Mammary epithelial cell (primary cell): ENCODE measurements around the gene ARHGEF28.

ENCODE experiments used
- CTCF ChIP-seq, 2 donors: IDR thresholded peaks in 1 of 2; conservative IDR thresholded peaks in 1 of 2; 2 replicates each; pipeline ENCODE4 v1.5.1; 2011 to 2012; ENCODE audit warnings: inconsistent platforms in 2 of 2, low read length in 2 of 2, mild to moderate bottlenecking in 2 of 2, control low read depth in 1 of 2, low read depth in 1 of 2; ENCODE audit not compliant: insufficient read depth in 1 of 2; ENCODE audit errors: extremely low read depth in 1 of 2
- EZH2 ChIP-seq: IDR thresholded peaks from 2 replicates; pipeline ENCODE4 v1.6.1; 2012; ENCODE audit warnings: low read length, inconsistent platforms, borderline replicate concordance

DNA sequence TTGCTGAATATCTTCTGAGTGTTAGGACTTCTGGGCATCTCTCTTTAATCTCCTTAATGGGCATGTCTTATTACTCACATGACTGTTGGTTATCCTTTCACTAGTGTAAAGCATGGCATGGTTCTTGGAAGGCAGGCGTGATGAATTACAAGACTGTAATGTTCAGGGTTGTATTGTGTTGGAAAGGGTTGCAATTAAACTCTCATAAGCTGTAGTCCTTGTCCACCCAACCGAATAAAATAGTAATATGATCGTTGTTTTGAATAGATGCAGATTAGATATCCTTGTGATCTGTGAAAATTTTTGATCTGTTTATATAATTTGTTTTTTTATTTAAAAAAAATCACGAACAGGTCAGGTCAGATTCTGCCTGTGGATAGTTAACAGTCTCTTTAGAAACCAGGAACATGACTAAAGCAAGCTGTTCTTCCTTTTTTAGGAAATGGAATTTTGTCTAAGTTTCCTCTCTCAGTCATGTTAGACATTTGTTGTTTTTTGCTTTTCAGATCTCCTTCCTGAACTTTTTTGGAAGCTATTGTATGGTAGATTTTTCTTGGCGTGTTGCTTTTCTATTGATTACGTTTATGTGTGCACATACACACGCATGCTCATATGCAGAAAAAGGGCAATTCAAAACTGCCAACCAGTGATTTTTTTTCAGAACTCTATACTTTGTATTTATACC, 121.8 kb downstream of the ARHGEF28 start:
- no peak for TF ChIP-seq CTCF (conservative IDR thresholded peaks at IDR 0.05 in 1 of 2, IDR thresholded peaks at IDR 0.05 in 1 of 2; ENCODE audit: extremely low read depth in 1 of 2, insufficient read depth in 1 of 2, low read depth in 1 of 2, low read length in 2 of 2)
- TF ChIP-seq EZH2: no peak
